Astrocyte (in vitro differentiated cells and primary cell): ENCODE data around the gene SYT6. TPM values are rescaled to one million over a fixed set of nuclear protein-coding genes. Genes with fewer than 3 reads are reported as not detected.

ENCODE experiments used
- DNase-seq: peaks from one replicate; pipeline ENCODE4 v3.0.0-alpha.2; 2010; ENCODE audit warnings: low read depth
- FAIRE-seq: peaks from 2 replicates; lab custom pipeline; 2011; peaks lifted over from hg19 to GRCh38; lab: Jason Lieb, UNC
- H2AFZ ChIP-seq: 2 replicates; pipeline ENCODE4 v1.6.0; 2012; ENCODE audit warnings: low read depth, low read length, inconsistent platforms
- H3K27ac ChIP-seq: 2 replicates; pipeline ENCODE4 v1.5.1; 2011; ENCODE audit warnings: low read depth, low read length, inconsistent platforms
- H3K27me3 ChIP-seq: 2 replicates; pipeline ENCODE4 v1.6.0; 2011; ENCODE audit warnings: low read length, inconsistent platforms; ENCODE audit not compliant: insufficient read depth
- H3K36me3 ChIP-seq: 2 replicates; pipeline ENCODE4 v1.5.1; 2011; ENCODE audit warnings: low read length, inconsistent platforms; ENCODE audit not compliant: insufficient read depth
- H3K4me1 ChIP-seq: 2 replicates; pipeline ENCODE4 v1.5.1; 2011; ENCODE audit warnings: low read length, inconsistent platforms; ENCODE audit not compliant: insufficient read depth
- H3K4me2 ChIP-seq: 2 replicates; pipeline ENCODE4 v1.6.0; 2012; ENCODE audit warnings: low read length, inconsistent platforms
- H3K4me3 ChIP-seq: 2 replicates; pipeline ENCODE4 v1.5.1; 2011; ENCODE audit warnings: low read depth, mild to moderate bottlenecking, low read length, inconsistent platforms; ENCODE audit not compliant: insufficient read depth
- H3K79me2 ChIP-seq: 2 replicates; pipeline ENCODE4 v1.6.0; 2012; ENCODE audit warnings: mild to moderate bottlenecking, low read length, inconsistent platforms; ENCODE audit not compliant: insufficient read depth
- H3K9ac ChIP-seq: 2 replicates; pipeline ENCODE4 v1.6.0; 2012; ENCODE audit warnings: mild to moderate bottlenecking, low read length, inconsistent platforms
- H3K9me3 ChIP-seq: 2 replicates; pipeline ENCODE4 v1.5.1; 2012; ENCODE audit warnings: low read depth, mild to moderate bottlenecking, low read length, inconsistent platforms; ENCODE audit not compliant: insufficient read depth
- H4K20me1 ChIP-seq: 2 replicates; pipeline ENCODE4 v1.6.0; 2012; ENCODE audit warnings: low read length, inconsistent platforms; ENCODE audit not compliant: insufficient read depth
- H3K27ac Mint-ChIP-seq: one replicate; pipeline ENCODE4 v1.8.0; 2021; ENCODE audit warnings: mild to moderate bottlenecking, mixed read lengths; ENCODE audit not compliant: unreplicated experiment
- H3K27me3 Mint-ChIP-seq: one replicate; pipeline ENCODE4 v1.8.0; 2021; ENCODE audit warnings: low read depth, mixed read lengths; ENCODE audit not compliant: unreplicated experiment
- H3K36me3 Mint-ChIP-seq: one replicate; pipeline ENCODE4 v1.8.0; 2021; ENCODE audit warnings: low read depth, mixed read lengths; ENCODE audit not compliant: unreplicated experiment
- H3K4me1 Mint-ChIP-seq: one replicate; pipeline ENCODE4 v1.8.0; 2021; ENCODE audit warnings: low read depth, mixed read lengths; ENCODE audit not compliant: unreplicated experiment
- H3K4me3 Mint-ChIP-seq: one replicate; pipeline ENCODE4 v1.8.0; 2021; ENCODE audit warnings: mild to moderate bottlenecking, moderate library complexity, mixed read lengths; ENCODE audit not compliant: unreplicated experiment
- H3K9me3 Mint-ChIP-seq: one replicate; pipeline ENCODE4 v1.8.0; 2021; ENCODE audit warnings: mild to moderate bottlenecking, mixed read lengths; ENCODE audit not compliant: unreplicated experiment
- CTCF ChIP-seq: IDR thresholded peaks from 2 replicates; pipeline ENCODE4 v1.5.1; 2011; ENCODE audit warnings: low read depth, mild to moderate bottlenecking, inconsistent platforms, low read length, moderate library complexity; ENCODE audit not compliant: insufficient read depth
- EZH2 ChIP-seq: IDR thresholded peaks from 2 replicates; pipeline ENCODE4 v1.6.1; 2012; ENCODE audit warnings: mild to moderate bottlenecking, low read length, inconsistent platforms; ENCODE audit not compliant: insufficient read depth
- total RNA-seq: library from RNA; stranded (reverse); gene quantifications from 2 replicates; pipeline ENCODE4 v1.2.1, GENCODE V29; 2021

Gene SYT6
- total RNA-seq, 1 donor from 2014 or later, result 0.39 TPM

DNA sequence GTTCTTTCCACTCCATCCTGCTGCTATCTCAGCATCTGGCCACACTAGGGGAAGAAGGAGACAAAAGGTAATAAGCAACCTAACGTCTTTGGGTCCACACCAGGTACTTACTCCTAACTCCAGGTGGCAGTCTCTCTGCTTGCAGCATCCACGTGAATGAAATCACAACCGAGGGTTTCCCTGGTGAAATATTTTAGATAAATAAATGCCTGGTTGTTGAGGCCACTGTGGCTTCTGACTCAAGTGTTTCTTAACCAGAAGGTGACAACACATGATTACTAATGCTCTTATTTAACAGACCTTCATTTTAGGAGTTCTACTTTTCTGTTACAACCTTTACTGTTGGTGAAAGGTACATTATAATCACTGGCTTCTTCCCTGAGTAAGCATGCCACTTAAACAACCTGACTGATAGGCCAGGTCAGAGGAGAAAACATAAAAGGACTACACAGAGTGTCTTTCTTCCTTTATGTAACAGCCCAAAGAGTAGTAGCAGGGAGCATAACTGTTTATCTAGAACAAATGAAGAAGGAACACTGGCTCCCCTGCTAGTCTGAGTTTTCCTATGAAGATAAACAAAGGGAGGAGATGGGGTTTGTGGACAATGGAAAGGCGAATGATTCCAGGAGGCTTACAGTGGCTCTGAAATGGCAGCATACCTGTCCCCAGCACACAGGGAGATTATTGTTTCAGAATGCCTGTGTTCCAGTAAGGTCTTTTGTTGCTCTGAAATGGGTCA lies 59.9 kb downstream of the SYT6 start:
- Mint-ChIP-seq H3K27ac (peak overlapping the region; percentile 72), H3K4me1 (peaks cover 9% of the 10 kb centered on the region), H3K4me3 (no peak overlapping the region), H3K36me3 (no peaks in the 10 kb centered on the region), H3K27me3 (peaks cover 23% of the 10 kb centered on the region), H3K9me3 (peaks cover 2% of the 10 kb centered on the region)
- TF ChIP-seq CTCF, result peak; percentile 26
- TF ChIP-seq EZH2, result no peak
- no peaks in the 10 kb centered on the region for H3K79me2 ChIP-seq
- peaks cover 6% of the 10 kb centered on the region for H3K4me1 ChIP-seq
- no peaks in the 10 kb centered on the region for H3K9me3 ChIP-seq
- no peaks in the 10 kb centered on the region for H4K20me1 ChIP-seq
- FAIRE-seq (no peak), DNase-seq (peak; percentile 45)
- H3K4me2 ChIP-seq, result peak overlapping the region; percentile 45
- peak overlapping the region; percentile 29 for H2AFZ ChIP-seq
- H3K4me3 ChIP-seq, result no peak overlapping the region
- H3K27me3 ChIP-seq, result peaks cover 25% of the 10 kb centered on the region
- H3K36me3 ChIP-seq, result no peaks in the 10 kb centered on the region
- H3K27ac ChIP-seq, result peak overlapping the region; percentile 30
- peak overlapping the region; percentile 18 for H3K9ac ChIP-seq

- Histone ChIP-seq H2AFZ (no peak overlapping the region), H3K4me3 (no peak overlapping the region), H3K9ac (no peak overlapping the region), H4K20me1 (no peaks in the 10 kb centered on the region), H3K27ac (no peak overlapping the region), H3K9me3 (no peaks in the 10 kb centered on the region), H3K79me2 (no peaks in the 10 kb centered on the region), H3K4me2 (no peak overlapping the region), H3K27me3 (peaks cover 33% of the 10 kb centered on the region), H3K36me3 (no peaks in the 10 kb centered on the region), H3K4me1 (peaks cover 6% of the 10 kb centered on the region)
- DNase-seq (no peak), FAIRE-seq (no peak)
- no peak overlapping the region for H3K4me3 Mint-ChIP-seq
- no peak overlapping the region for H3K27ac Mint-ChIP-seq
- H3K4me1 Mint-ChIP-seq, result peaks cover 9% of the 10 kb centered on the region
- TF ChIP-seq EZH2, result no peak
- no peak for TF ChIP-seq CTCF
- H3K27me3 Mint-ChIP-seq, result peaks cover 24% of the 10 kb centered on the region
- no peaks in the 10 kb centered on the region for H3K36me3 Mint-ChIP-seq
- H3K9me3 Mint-ChIP-seq, result peaks cover 2% of the 10 kb centered on the region
Observed at GRCh38 chr1:114092186-114093062, 61.2 kb downstream of the SYT6 start.
